ENCODE results near the gene TAL1. TPM values are rescaled to one million over a fixed set of nuclear protein-coding genes. Genes with fewer than 3 reads are reported as not detected.

TAL1 gene
- total and polyA plus RNA-seq, 2 of the 13 experiments (the other 11 are each of a cell fraction or from before 2014, with no cell fraction given) = 0.05 TPM; not detected in 1

DNA sequence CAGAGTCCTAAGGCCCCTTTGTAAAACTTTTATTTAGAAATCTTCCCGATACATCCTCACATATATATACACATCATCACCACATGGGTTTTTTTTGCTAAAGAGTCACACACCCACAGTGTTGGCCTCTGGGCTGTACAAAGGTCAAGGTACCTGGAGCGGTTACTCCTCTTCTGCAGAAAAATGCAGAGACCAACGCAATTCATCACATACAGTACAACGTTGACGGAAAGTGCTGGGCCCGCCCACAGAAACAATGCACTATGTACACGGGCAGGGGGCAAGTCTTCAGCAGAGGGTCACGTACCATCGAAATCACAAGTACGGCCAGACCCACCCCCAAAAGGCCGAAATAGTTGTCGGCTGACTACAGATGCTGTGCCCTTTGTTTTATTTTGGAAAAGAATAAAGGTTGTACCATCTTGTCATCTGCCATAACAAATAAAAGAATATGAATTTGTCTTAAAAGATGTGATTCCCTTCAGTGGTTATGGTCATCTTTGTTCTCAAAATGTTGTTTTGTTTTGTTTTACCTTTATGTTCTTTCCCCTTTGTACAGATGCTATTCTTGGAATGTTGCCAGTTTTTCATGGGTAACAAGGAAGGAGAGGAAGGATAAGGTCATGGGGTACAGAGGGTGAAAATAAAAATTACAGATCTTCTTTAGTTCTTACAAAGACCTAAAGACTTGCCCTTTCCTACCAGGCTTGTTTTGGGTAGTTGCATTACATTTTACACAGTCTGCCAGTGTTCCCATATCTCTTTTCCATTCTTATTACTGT, 15.6 kb downstream of the TAL1 start (continued):
- TF ChIP-seq, protein P1, sequence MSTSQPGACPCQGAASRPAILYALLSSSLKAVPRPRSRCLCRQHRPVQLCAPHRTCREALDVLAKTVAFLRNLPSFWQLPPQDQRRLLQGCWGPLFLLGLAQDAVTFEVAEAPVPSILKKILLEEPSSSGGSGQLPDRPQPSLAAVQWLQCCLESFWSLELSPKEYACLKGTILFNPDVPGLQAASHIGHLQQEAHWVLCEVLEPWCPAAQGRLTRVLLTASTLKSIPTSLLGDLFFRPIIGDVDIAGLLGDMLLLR (CRISPR knock-in tag; IDR thresholded peaks at IDR 0.05) = no peak
- TF ChIP-seq MED1 (CRISPR knock-in tag; IDR thresholded peaks at IDR 0.05) (peak; percentile 41; the same call in 1 of the 2 replicates), SALL1 (CRISPR knock-in tag; IDR thresholded peaks at IDR 0.05) (peak; percentile 54), ZNF546 (CRISPR knock-in tag; conservative IDR thresholded peaks at IDR 0.05) (no peak), KDM6A (CRISPR knock-in tag; IDR thresholded peaks at IDR 0.05; ENCODE audit: low read depth) (peak; percentile 57; the same call in 1 of the 2 replicates), POGZ (CRISPR knock-in tag; IDR thresholded peaks at IDR 0.05) (0 out of 2 replicates have a peak, but pooled peaks have one; percentile 50), FOXO1 (CRISPR knock-in tag; IDR thresholded peaks at IDR 0.05) (peak; percentile 53; the same call in 1 of the 2 replicates), FIP1L1 (IDR thresholded peaks at IDR 0.05; ENCODE audit: borderline replicate concordance, insufficient read depth, low read depth, low read length) (no peak), ZNF33B (CRISPR knock-in tag; IDR thresholded peaks at IDR 0.05) (no peak), ZNF841 (CRISPR knock-in tag; IDR thresholded peaks at IDR 0.05; ENCODE audit: borderline replicate concordance) (no peak), ZNF879 (CRISPR knock-in tag; IDR thresholded peaks at IDR 0.05) (no peak), MXD4 (CRISPR knock-in tag; IDR thresholded peaks at IDR 0.05) (no peak), HDAC2 (CRISPR knock-in tag; IDR thresholded peaks at IDR 0.05) (peak; percentile 58), MXI1 (IDR thresholded peaks at IDR 0.05; ENCODE audit: borderline replicate concordance, low read depth, low read length) (no peak)
- TF ChIP-seq, protein P2, sequence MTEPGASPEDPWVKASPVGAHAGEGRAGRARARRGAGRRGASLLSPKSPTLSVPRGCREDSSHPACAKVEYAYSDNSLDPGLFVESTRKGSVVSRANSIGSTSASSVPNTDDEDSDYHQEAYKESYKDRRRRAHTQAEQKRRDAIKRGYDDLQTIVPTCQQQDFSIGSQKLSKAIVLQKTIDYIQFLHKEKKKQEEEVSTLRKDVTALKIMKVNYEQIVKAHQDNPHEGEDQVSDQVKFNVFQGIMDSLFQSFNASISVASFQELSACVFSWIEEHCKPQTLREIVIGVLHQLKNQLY (CRISPR knock-in tag; IDR thresholded peaks at IDR 0.05) = 0 out of 2 replicates have a peak, but pooled peaks have one; percentile 49
- TF ChIP-seq, protein P3, sequence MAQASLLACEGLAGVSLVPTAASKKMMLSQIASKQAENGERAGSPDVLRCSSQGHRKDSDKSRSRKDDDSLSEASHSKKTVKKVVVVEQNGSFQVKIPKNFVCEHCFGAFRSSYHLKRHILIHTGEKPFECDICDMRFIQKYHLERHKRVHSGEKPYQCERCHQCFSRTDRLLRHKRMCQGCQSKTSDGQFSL (CRISPR knock-in tag; IDR thresholded peaks at IDR 0.05) = no peak
